ENCODE results near the gene KLF11.

Gene KLF11

GRCh38 chr2:10048501-10049171, 5.3 kb downstream of the KLF11 start:
- DNase-seq (ENCODE audit: low spot score): no peak
- peak; percentile 47 for TF ChIP-seq CTCF (IDR thresholded peaks at IDR 0.05)
- peak overlapping the region in 1 of 2 donors; percentile 18 for H3K27ac ChIP-seq
- no peak overlapping the region for H3K4me3 ChIP-seq

- H3K4me3 ChIP-seq: no peak overlapping the region
- no peak overlapping the region for H3K27ac ChIP-seq
- TF ChIP-seq CTCF (IDR thresholded peaks at IDR 0.05): no peak
- DNase-seq (ENCODE audit: low spot score): no peak
Measured at GRCh38 chr2:10052216-10052615, 8.9 kb downstream of the KLF11 start.

GRCh38 chr2:10053351-10053750, 10.0 kb downstream of the KLF11 start:
- DNase-seq (ENCODE audit: low spot score): no peak
- Histone ChIP-seq H3K27ac (no peak overlapping the region), H3K4me3 (no peak overlapping the region)
- no peak for TF ChIP-seq CTCF (IDR thresholded peaks at IDR 0.05)

- no peak for DNase-seq (ENCODE audit: low spot score)
- Histone ChIP-seq H3K4me3 (no peak overlapping the region), H3K27ac (no peak overlapping the region)
- TF ChIP-seq CTCF (IDR thresholded peaks at IDR 0.05): no peak
Measured at GRCh38 chr2:10054424-10054823, 11.1 kb downstream of the KLF11 start.

- H3K4me3 ChIP-seq: no peak overlapping the region
- TF ChIP-seq CTCF (IDR thresholded peaks at IDR 0.05): no peak
- no peak overlapping the region for H3K27ac ChIP-seq
- DNase-seq (ENCODE audit: low spot score): no peak
Measured at GRCh38 chr2:10054976-10055375, 11.6 kb downstream of the KLF11 start.

- no peak overlapping the region for H3K27ac ChIP-seq
- TF ChIP-seq CTCF (IDR thresholded peaks at IDR 0.05): no peak
- DNase-seq (ENCODE audit: low spot score): no peak
Measured at GRCh38 chr2:10056439-10056838, 13.1 kb downstream of the KLF11 start.

More at GRCh38 chr2:10056439-10056838, 13.1 kb downstream of the KLF11 start:
- no peak overlapping the region for H3K4me3 ChIP-seq

All from coronary artery (tissue), 2 donors.